ENCODE measurements around the gene RTP5.

The RTP5 gene

DNA sequence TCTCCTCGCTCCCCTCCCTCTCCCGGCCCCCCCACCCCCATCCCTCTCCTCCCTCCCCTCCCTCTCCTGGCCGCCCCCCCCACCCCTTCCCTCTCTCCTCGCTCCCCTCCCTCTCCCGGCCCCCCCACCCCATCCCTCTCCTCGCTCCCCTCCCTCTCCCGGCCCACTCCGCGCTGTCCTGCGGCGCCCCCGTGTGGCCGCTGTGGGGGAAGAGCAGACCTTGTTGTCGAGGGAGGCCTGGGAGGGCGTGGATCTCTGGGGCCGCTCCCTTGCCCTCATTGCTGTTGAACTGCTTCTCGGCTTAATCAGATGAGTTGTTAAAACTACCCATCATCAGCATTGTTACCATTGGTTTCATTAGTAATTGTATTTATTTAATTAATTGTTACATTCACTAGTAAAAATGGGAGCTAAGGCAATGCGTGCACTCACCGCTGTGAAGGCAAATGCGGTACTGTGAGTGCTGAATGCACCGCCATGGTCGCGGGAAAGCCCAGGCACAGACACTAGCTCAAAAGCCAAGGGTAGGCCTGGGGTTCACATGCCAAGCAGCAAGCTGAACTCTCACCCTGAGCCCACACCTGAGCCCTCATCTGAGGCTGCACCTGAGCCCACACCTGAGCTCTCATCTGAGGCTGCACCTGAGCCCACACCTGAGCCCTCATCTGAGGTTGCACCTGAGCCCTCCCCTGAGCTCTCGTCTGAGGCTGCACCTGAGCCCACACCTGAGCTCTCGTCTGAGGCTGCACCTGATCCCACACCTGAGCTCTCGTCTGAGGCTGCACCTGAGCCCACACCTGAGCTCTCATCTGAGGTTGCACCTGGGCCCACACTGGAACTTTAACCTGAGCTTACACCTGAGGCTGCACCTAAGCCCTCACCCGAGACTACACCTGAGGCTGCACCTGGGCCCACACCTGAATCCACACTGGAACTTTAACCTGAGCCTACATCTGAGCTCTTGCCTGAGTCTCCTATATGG, 8.8 kb downstream of the RTP5 start:
- peaks cover 7% of the 10 kb centered on the region for H3K9me3 Mint-ChIP-seq
- H3K27me3 Mint-ChIP-seq (ENCODE audit: low read depth) = peaks cover 10% of the 10 kb centered on the region
- peaks cover 17% of the 10 kb centered on the region for H3K4me1 Mint-ChIP-seq
- peak overlapping the region in 2 of 3 experiments; percentile 41 to 43 for H3K4me3 Mint-ChIP-seq
- H3K36me3 Mint-ChIP-seq (ENCODE audit: low read depth) = no peaks in the 10 kb centered on the region
- TF ChIP-seq, protein P1, sequence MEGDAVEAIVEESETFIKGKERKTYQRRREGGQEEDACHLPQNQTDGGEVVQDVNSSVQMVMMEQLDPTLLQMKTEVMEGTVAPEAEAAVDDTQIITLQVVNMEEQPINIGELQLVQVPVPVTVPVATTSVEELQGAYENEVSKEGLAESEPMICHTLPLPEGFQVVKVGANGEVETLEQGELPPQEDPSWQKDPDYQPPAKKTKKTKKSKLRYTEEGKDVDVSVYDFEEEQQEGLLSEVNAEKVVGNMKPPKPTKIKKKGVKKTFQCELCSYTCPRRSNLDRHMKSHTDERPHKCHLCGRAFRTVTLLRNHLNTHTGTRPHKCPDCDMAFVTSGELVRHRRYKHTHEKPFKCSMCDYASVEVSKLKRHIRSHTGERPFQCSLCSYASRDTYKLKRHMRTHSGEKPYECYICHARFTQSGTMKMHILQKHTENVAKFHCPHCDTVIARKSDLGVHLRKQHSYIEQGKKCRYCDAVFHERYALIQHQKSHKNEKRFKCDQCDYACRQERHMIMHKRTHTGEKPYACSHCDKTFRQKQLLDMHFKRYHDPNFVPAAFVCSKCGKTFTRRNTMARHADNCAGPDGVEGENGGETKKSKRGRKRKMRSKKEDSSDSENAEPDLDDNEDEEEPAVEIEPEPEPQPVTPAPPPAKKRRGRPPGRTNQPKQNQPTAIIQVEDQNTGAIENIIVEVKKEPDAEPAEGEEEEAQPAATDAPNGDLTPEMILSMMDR (IDR thresholded peaks at IDR 0.05; ENCODE audit: unreplicated experiment in 3 of 3) = peak; percentile 58 to 61 (median 59)
- no peak overlapping the region for H3K27ac Mint-ChIP-seq

DNA sequence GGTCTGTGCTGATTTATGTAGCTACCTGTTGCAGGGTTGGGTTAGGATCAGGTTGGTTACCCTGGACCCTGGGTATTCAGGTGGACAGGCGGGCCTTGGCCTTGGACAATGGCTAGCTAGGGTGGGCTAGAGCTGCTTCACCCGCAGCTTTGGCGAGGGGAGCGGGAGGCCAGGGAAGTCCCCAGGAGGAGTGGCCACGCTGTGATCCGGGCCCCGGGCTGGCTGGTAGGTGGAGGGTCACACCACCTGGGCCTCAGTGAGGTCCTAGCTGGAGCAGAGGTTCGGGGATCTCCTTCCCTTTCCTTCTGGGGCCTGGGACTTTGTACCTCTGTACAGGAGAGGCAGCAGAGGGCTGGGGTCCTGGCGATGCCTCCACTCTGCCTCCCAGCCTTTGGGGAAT, 9.8 kb downstream of the RTP5 start:
- H3K4me3 Mint-ChIP-seq = peak overlapping the region; percentile 30 to 64 (median 43)
- H3K27ac Mint-ChIP-seq = no peak overlapping the region
- TF ChIP-seq, protein P1 (IDR thresholded peaks at IDR 0.05; ENCODE audit: unreplicated experiment in 3 of 3) = no peak
- peaks cover 7% of the 10 kb centered on the region for H3K9me3 Mint-ChIP-seq
- H3K4me1 Mint-ChIP-seq = peaks cover 20% of the 10 kb centered on the region
- H3K27me3 Mint-ChIP-seq (ENCODE audit: low read depth) = peaks cover 10% of the 10 kb centered on the region
- no peaks in the 10 kb centered on the region for H3K36me3 Mint-ChIP-seq (ENCODE audit: low read depth)

DNA sequence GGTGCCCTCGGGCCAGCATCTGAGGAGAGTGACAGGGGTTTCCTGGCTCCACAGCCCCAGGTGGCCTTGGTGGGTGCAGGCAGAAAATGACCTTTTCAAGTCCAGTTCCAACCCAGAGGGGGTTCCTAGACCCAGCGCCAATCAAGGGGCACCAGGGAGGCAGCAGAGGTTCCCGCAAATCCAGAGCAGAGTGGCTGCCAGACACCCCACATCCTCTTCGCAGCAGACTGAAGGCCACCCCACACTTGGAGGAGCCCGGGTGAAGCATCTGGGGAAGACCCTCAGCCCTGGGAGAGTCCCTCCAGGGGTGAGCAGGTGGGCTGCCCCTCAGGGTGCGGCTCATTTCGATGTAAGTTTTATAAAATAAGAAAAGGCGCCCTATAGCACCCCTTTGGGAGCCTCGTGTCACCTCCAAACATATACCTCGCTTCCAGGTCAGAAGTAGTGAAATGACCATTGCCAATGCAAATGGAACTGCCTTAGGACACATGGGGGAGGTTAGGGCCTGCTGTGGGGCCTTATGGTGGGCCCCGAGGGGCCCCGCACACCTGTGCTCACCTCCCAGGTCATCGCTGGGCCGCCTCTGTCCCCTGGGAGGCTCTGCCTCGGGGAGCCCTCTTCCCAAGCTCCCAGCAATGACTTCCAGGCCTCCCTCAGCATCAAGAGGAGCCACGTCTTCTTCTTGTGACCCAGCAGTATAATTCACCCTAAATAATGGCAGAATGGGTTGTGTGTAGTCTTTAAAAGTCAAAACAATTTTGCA, 11.0 kb downstream of the RTP5 start:
- Mint-ChIP-seq H3K27me3 (ENCODE audit: low read depth) (peaks cover 17% of the 10 kb centered on the region), H3K27ac (peak overlapping the region; percentile 51 to 94 (median 85)), H3K36me3 (ENCODE audit: low read depth) (peaks cover 4% of the 10 kb centered on the region), H3K4me1 (peaks cover 31% of the 10 kb centered on the region), H3K4me3 (peak overlapping the region; percentile 86 to 89 (median 89)), H3K9me3 (peaks cover 4% of the 10 kb centered on the region)
- TF ChIP-seq, protein P1 (IDR thresholded peaks at IDR 0.05; ENCODE audit: unreplicated experiment in 3 of 3) = no peak

DNA sequence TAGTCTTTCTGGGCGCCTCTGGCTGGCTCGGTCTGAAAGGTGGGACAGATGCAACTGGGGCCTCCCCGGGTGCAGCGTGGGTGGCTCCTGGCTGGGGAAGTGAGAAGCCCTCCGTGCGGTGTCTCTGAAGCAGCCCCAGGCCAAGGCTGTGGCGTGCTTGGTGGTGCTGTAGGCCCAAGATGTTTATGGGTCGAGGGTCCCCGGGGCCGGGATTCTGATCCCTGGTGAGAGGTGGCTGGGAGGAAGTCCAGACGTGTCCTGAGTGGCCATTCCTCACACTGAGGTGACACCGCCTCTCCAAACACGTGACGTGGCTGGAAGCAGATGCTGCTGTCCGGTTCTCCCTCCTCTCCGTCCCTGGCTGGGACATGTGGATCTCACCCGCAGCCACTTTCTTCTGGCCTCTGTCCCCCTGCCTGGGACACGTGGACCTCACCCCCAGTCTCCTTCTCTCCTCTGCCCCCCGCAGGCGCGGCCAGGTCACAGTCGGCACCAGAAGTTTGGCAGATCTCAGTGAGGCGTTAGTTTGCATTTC, 12.6 kb downstream of the RTP5 start:
- H3K4me3 Mint-ChIP-seq = peak overlapping the region; percentile 76 to 89 (median 86)
- H3K9me3 Mint-ChIP-seq = no peaks in the 10 kb centered on the region
- peaks cover 44% of the 10 kb centered on the region for H3K4me1 Mint-ChIP-seq
- H3K27ac Mint-ChIP-seq = peak overlapping the region; percentile 87 to 94 (median 87)
- TF ChIP-seq, protein P1 (IDR thresholded peaks at IDR 0.05; ENCODE audit: unreplicated experiment in 3 of 3) = no peak
- peaks cover 8% of the 10 kb centered on the region for H3K36me3 Mint-ChIP-seq (ENCODE audit: low read depth)
- peaks cover 24% of the 10 kb centered on the region for H3K27me3 Mint-ChIP-seq (ENCODE audit: low read depth)

DNA sequence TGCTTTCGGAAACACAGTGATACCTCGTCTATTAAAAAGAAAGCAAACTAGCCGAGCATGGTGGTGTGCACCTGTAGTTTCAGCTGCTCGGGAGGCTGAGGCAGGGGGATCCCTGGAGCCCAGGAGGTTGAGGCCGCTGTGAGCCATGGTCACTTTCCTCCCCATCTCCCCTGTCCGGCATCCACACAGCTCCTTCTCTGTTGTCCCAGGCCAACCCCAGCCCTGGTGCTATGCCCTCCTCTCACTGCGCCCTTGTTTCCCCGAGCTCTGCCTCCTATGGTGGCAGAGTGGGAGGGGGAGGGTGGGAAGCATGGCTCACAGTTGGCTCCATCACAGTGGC, 15.4 kb downstream of the RTP5 start:
- H3K4me3 Mint-ChIP-seq = peak overlapping the region in 1 of 3 experiments; percentile 19
- peaks cover 5% of the 10 kb centered on the region for H3K9me3 Mint-ChIP-seq
- peaks cover 21% of the 10 kb centered on the region for H3K36me3 Mint-ChIP-seq (ENCODE audit: low read depth)
- H3K4me1 Mint-ChIP-seq = peaks cover 66% of the 10 kb centered on the region
- TF ChIP-seq, protein P1 (IDR thresholded peaks at IDR 0.05; ENCODE audit: unreplicated experiment in 3 of 3) = no peak
- H3K27ac Mint-ChIP-seq = no peak overlapping the region
- H3K27me3 Mint-ChIP-seq (ENCODE audit: low read depth) = peaks cover 28% of the 10 kb centered on the region

All from nephron (organoid).